Endodermal cell (in vitro differentiated cells): ENCODE measurements around the gene PRAMEF1. TPM values are rescaled to one million over a fixed set of nuclear protein-coding genes. Genes with fewer than 3 reads are reported as not detected.
"Not testable (repeated sequence)": the region's sequence is repeated elsewhere in the genome, so short reads cannot be mapped to it uniquely, and the experiment has no call there.

ENCODE experiments used
- DNase-seq: peaks from one replicate; pipeline ENCODE4 v3.0.0-alpha.2; 2017
- H3K27ac ChIP-seq: 2 replicates; pipeline ENCODE4 v1.5.1; 2013; ENCODE audit warnings: mild to moderate bottlenecking, low read depth, low read length, moderate library complexity
- H3K27me3 ChIP-seq: 2 replicates; pipeline ENCODE4 v1.6.1; 2013; ENCODE audit warnings: mild to moderate bottlenecking, low read length, moderate library complexity; ENCODE audit not compliant: insufficient read depth, control insufficient read depth, poor library complexity, severe bottlenecking
- H3K36me3 ChIP-seq: 2 replicates; pipeline ENCODE4 v1.7.0; 2013; ENCODE audit warnings: mild to moderate bottlenecking, low read length, moderate library complexity; ENCODE audit not compliant: control insufficient read depth, insufficient read depth
- H3K4me1 ChIP-seq: one replicate; pipeline ENCODE4 v1.7.0; 2013; ENCODE audit warnings: low read length; ENCODE audit not compliant: control insufficient read depth, insufficient read depth
- H3K4me3 ChIP-seq: 2 replicates; pipeline ENCODE4 v1.5.1; 2013; ENCODE audit warnings: mild to moderate bottlenecking, low read length, moderate library complexity
- H3K9ac ChIP-seq: 2 replicates; pipeline ENCODE4 v1.6.1; 2013; ENCODE audit warnings: mild to moderate bottlenecking, low read length, moderate library complexity; ENCODE audit not compliant: poor library complexity, severe bottlenecking; ENCODE audit errors: extremely low read depth
- H3K9me3 ChIP-seq: 2 replicates; pipeline ENCODE4 v1.6.1; 2013; ENCODE audit warnings: mild to moderate bottlenecking, low read length, moderate library complexity; ENCODE audit not compliant: control insufficient read depth
- H3K27ac Mint-ChIP-seq: 2 replicates; pipeline ENCODE4 v1.8.0; 2020; ENCODE audit warnings: mixed read lengths
- H3K27me3 Mint-ChIP-seq: 2 replicates; pipeline ENCODE4 v1.8.0; 2021; ENCODE audit warnings: mild to moderate bottlenecking, mixed read lengths; ENCODE audit not compliant: insufficient read depth
- H3K36me3 Mint-ChIP-seq: 2 replicates; pipeline ENCODE4 v1.8.0; 2020; ENCODE audit warnings: low read depth, mixed read lengths
- H3K4me1 Mint-ChIP-seq: 2 replicates; pipeline ENCODE4 v1.8.0; 2020; ENCODE audit warnings: mixed read lengths
- H3K4me3 Mint-ChIP-seq: 2 replicates; pipeline ENCODE4 v1.8.0; 2020; ENCODE audit warnings: mild to moderate bottlenecking, moderate library complexity, mixed read lengths
- H3K9me3 Mint-ChIP-seq: 2 replicates; pipeline ENCODE4 v1.8.0; 2020; ENCODE audit warnings: mild to moderate bottlenecking, mixed read lengths
- CTCF ChIP-seq: fragments of 200-600 bp; sonication (generic); conservative IDR thresholded peaks from 2 replicates; pipeline ENCODE4 v1.5.0; 2021; ENCODE audit warnings: antibody characterized with exemption, mild to moderate bottlenecking
- WGBS, 2 experiments: methylation state at CpG; one replicate each; pipeline versions ENCODE4 v1.1.5 to v1.1.7; 2013; ENCODE audit warnings: missing lambda C conversion rate in 2 of 2, mixed read lengths in 1 of 2; ENCODE audit not compliant: insufficient coverage in 1 of 2, insufficient read length in 1 of 2; 5-methylcytosine and 5-hydroxymethylcytosine counted together
- total RNA-seq, 2 donors: library from RNA; stranded (reverse); fragmentation: NEBNext Ultra II Directional in 1 of 2; extraction: Animal tissue kit (Norgen Biotek cat#: 25700) in 1 of 2; gene quantifications; 2 replicates in 1 of 2; 3 replicates in 1 of 2; pipeline ENCODE4 v1.2.1, GENCODE V29; 2021

PRAMEF1 gene
- total RNA-seq, 2 donors from 2014 or later = not detected

- H3K4me3 ChIP-seq = no peak overlapping the region
- Mint-ChIP-seq H3K27ac (no peak overlapping the region), H3K4me1 (no peaks in the 10 kb centered on the region), H3K36me3 (no peaks in the 10 kb centered on the region), H3K27me3 (peaks cover 7% of the 10 kb centered on the region), H3K9me3 (peaks cover 7% of the 10 kb centered on the region), H3K4me3 (no peak overlapping the region)
- no peak overlapping the region for H3K27ac ChIP-seq
- H3K36me3 ChIP-seq = no peaks in the 10 kb centered on the region
- no peaks in the 10 kb centered on the region for H3K27me3 ChIP-seq
- DNase-seq = peak; percentile 6
- H3K9me3 ChIP-seq = no peaks in the 10 kb centered on the region
- H3K4me1 ChIP-seq = no peaks in the 10 kb centered on the region
- WGBS, 2 experiments = 88 to 93% methylated on average over 5 to 6 of the region's 6 CpGs
- no peak overlapping the region for H3K9ac ChIP-seq
- no peak for TF ChIP-seq CTCF
These were observed 12.3 kb upstream of the PRAMEF1 start for GRCh38 chr1:12778907-12779306.

DNA sequence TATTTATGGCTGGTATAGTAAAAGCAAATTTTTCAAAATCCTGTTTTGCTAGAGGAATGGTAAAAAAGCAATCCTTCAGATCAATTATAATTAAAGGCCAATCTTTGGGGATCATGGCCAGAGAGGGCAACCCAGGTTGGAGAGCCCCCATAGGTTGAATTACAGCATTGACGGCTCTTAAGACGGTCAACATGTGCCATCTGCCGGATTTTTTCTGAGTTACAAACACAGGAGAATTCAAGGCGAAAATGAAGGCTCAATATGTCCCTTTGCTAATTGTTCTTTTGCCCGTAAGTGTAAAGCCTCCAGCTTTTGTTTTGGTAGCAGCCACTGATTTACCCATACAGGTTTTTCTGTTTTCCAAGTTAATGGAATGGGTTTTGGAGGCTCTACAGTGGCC lies 9.7 kb upstream of the PRAMEF1 start:
- not testable (repeated sequence) for H3K27me3 ChIP-seq, H3K27ac Mint-ChIP-seq, DNase-seq, H3K9ac ChIP-seq, H3K27ac ChIP-seq, H3K36me3 ChIP-seq, H3K4me3 ChIP-seq, H3K4me1 ChIP-seq, H3K4me1 Mint-ChIP-seq, H3K27me3 Mint-ChIP-seq, H3K4me3 Mint-ChIP-seq, H3K36me3 Mint-ChIP-seq
- peaks cover 17% of the 10 kb centered on the region for H3K9me3 ChIP-seq
- peak; percentile 44 for TF ChIP-seq CTCF
- 50% methylated on average over 4 of the region's 5 CpGs; no CpG with 5 or more reads in 1 of the 2 experiments for WGBS, 2 experiments
- H3K9me3 Mint-ChIP-seq = peaks cover 25% of the 10 kb centered on the region

GRCh38 chr1:12783783-12784182 lies 7.4 kb upstream of the PRAMEF1 start:
- DNase-seq = peak; percentile 59
- not testable (repeated sequence) for H3K36me3 Mint-ChIP-seq, H3K4me3 Mint-ChIP-seq, H3K27me3 ChIP-seq, H3K4me3 ChIP-seq, H3K27ac ChIP-seq, H3K4me1 ChIP-seq, H3K27me3 Mint-ChIP-seq, H3K9ac ChIP-seq, H3K36me3 ChIP-seq, H3K27ac Mint-ChIP-seq, H3K4me1 Mint-ChIP-seq
- H3K9me3 ChIP-seq = peaks cover 17% of the 10 kb centered on the region
- 52% methylated on average over 6 of the region's 7 CpGs; no CpG with 5 or more reads in 1 of the 2 experiments for WGBS, 2 experiments
- peaks cover 37% of the 10 kb centered on the region for H3K9me3 Mint-ChIP-seq
- peak; percentile 53 for TF ChIP-seq CTCF

DNA sequence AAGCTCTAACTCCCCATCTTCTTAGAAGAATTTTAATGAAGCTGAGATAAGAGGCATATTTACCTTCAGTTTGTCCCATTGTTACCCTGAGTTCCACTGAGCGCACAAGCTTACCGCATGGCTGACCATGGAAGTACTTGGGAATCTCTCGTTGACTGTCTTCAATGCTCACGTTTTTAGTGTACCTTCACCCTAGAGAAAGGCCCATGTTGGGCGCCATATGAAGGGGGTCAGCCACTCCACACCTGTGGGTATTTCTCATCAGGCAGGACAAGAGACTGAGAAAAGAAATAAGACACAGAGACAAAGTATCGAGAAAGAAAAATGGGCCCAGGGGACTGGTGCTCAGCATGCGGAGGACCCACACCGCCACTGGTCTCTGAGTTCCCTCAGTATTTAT lies 6.5 kb upstream of the PRAMEF1 start:
- H3K4me1 Mint-ChIP-seq, H3K27ac ChIP-seq, H3K27me3 Mint-ChIP-seq, H3K9ac ChIP-seq, H3K36me3 ChIP-seq, H3K27me3 ChIP-seq, H3K27ac Mint-ChIP-seq, H3K4me3 ChIP-seq, H3K4me1 ChIP-seq, H3K4me3 Mint-ChIP-seq, H3K36me3 Mint-ChIP-seq: not testable (repeated sequence)
- H3K9me3 Mint-ChIP-seq = peaks cover 39% of the 10 kb centered on the region
- peak; percentile 48 for DNase-seq
- peaks cover 17% of the 10 kb centered on the region for H3K9me3 ChIP-seq
- 80 to 82% methylated on average over 4 to 7 of the region's 8 CpGs for WGBS, 2 experiments
